GM12801 (cell line): ENCODE measurements around the gene GATA1.

Source experiments
- TF ChIP-seq, protein P1 (sequence below): IDR thresholded peaks from one replicate; pipeline ENCODE4 v1.5.1; 2011; ENCODE audit warnings: control low read depth; ENCODE audit not compliant: insufficient read length; ENCODE audit errors: extremely low read depth

GATA1 gene

DNA sequence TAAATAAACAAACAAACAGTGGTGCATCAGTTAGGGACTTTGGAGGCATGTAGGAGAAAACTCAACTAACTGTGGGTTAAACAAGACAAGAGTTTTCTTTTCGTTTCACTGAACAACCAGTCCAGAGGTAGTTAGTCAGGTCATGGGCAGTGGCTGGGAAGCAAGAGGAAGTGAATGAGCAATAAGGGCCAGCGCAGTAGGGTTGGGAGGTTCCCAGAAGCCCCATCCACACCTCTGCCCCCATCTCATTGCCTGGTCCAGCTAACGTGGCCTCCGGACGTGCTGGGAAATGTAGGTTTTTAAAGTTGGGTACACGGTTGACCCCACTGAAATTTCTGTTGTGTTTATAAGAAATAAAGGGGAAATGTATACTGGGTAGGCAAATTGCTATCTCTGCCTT, 16.1 kb upstream of the GATA1 start:
- TF ChIP-seq, protein P1, sequence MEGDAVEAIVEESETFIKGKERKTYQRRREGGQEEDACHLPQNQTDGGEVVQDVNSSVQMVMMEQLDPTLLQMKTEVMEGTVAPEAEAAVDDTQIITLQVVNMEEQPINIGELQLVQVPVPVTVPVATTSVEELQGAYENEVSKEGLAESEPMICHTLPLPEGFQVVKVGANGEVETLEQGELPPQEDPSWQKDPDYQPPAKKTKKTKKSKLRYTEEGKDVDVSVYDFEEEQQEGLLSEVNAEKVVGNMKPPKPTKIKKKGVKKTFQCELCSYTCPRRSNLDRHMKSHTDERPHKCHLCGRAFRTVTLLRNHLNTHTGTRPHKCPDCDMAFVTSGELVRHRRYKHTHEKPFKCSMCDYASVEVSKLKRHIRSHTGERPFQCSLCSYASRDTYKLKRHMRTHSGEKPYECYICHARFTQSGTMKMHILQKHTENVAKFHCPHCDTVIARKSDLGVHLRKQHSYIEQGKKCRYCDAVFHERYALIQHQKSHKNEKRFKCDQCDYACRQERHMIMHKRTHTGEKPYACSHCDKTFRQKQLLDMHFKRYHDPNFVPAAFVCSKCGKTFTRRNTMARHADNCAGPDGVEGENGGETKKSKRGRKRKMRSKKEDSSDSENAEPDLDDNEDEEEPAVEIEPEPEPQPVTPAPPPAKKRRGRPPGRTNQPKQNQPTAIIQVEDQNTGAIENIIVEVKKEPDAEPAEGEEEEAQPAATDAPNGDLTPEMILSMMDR, result no peak

DNA sequence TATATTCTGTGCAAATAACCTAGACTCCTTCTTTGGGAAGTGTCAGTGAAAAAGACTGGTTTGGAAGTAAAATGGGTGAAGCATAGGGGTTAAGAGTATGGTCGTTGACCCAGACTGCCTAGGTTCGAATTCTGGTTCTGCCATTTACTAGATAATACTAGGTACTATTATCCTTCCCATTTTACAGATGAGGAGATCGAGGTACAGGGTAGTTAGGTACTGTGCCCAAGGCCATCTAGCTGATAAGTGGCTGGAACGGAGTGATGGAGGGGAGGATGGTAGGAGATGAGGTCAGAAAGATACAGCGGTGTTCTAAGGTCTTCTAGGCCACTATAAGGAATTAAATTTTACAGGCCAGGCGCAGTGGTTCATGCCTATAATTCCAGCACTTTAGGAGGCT, 13.8 kb upstream of the GATA1 start:
- TF ChIP-seq, protein P1, result no peak

DNA sequence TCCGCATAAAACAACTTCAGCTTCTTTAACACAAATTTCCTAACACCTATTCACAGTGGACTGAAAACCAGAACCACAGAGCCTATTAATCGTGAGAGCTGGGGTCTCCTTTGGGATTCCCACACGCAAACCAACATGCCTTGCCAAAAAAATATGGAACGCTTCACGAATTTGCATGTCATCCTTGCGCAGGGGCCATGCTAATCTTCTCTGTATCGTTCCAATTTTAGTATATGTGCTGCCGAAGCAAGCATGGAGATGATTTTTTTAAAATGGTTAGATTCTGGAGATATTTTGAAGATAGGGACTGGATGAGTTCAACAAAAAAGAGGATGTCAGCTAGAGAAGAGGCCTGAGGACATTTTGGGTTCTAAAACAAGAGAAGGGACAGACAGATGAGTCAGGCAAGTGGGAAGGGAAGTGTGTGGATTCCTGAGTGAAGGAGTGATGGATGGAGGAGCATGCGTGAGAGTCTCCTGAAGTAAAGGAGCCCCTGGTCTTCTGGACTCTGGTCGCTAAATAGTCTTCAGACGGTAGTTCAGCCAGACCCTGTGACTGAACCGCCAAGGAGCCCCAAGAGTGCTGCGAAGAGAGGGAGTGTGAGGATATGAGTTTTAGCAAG, 9.5 kb upstream of the GATA1 start:
- TF ChIP-seq, protein P1, result no peak

DNA sequence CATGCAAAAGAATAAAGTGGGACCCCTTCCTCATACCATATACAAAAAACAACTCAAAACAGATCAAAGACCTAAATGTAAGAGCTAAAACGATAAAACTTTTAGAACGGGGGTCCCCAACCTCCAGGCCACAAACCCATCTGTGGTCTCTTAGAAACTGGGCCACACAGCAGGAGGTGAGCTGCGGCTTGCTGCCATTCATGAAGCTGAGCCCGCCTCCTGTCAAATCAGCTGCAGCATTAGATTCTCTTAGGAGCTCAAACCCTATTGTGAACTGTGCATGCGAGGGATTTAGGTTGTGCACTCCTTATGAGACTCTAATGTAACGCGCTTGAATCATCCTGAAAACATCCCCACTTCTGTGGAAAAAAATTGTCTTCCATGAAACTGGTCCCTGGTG, 7.0 kb upstream of the GATA1 start:
- TF ChIP-seq, protein P1, result no peak

DNA sequence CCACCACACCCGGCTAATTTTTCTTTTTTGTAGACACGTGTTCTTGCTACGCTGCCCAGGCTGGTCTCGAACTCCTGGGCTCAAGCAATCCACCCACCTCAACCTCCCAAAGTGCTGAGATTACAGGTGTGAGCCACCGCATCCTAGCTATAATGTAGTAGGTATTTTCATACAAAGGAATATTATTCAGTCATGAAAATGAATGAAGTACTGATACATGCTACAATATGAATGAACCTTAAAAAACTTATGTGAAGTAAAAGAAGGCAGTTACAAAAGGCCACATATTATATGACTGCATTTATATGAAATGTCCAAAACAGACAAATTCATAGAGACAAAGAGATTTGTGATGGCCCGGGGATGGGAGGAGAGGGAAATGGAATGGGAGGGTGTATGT, 4.7 kb upstream of the GATA1 start:
- TF ChIP-seq, protein P1, result no peak

DNA sequence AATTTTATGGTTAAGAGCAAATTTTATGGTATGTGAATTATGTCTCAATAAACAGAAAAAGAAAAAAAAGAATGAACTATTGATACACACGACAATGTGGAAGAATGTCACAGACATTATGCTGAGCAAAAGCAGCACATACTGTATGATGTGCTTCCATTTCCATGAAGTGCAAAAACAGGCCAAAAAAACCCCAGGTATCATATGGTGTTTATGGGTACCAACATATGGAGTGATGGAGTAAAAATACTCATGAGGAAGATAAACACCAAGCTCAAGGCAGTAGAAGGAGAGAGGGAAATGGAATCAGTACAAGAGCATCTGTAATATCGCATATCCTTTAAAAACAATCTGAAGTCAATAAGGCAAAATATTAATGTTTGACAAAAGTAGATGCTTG, 4.2 kb upstream of the GATA1 start:
- TF ChIP-seq, protein P1, result no peak

DNA sequence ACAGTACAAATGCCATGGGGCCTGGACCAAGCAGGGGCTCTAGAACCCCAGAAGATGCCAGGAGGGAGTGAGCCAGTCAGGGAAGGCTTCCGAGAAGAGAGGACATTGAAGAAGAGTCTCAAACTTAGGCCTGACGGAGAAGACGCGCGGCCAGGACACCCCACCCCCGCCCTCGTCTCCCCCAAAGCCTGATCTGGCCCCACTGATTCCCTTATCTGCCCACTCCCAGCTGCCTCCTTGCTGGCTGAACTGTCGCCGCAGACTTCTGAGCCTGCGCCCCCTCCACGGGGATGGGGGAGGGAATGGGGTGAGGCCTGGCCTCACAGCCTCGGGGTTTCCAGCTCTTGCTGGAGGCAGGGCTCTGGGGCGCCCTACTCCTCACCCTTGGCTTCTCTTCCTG, 3.6 kb upstream of the GATA1 start:
- TF ChIP-seq, protein P1, result no peak
